Activated T-cell treated with anti-CD3 and anti-CD28 coated beads, Interleukin-2, amount 50 U/mL, for 72 hours (primary cell): ENCODE results near the gene MGAT5. TPM values are rescaled to one million over a fixed set of nuclear protein-coding genes. Genes with fewer than 3 reads are reported as not detected.
"Not testable (repeated sequence)": the region's sequence is repeated elsewhere in the genome, so short reads cannot be mapped to it uniquely, and the experiment has no call there.

ENCODE experiments used
- ATAC-seq, 2 donors: fragments of 150-1000 bp; cut with Tn5 transposase; replicated peaks in 1 of 2; 2 replicates each; pipeline ENCODE4 v1.10.0; 2021; ENCODE audit warnings: moderate library complexity in 2 of 2, mild to moderate bottlenecking in 1 of 2
- DNase-seq, 2 donors: peaks; one replicate each; pipeline ENCODE4 v3.0.0; 2021 to 2022; ENCODE audit warnings: mixed read lengths in 1 of 2
- H3K27ac Mint-ChIP-seq: one replicate; pipeline ENCODE4 v1.8.0; 2022; ENCODE audit warnings: mild to moderate bottlenecking, moderate library complexity, mixed read lengths
- H3K27me3 Mint-ChIP-seq: one replicate; pipeline ENCODE4 v1.8.0; 2022; ENCODE audit warnings: low read depth, mixed read lengths
- H3K36me3 Mint-ChIP-seq, 2 donors: one replicate each; pipeline ENCODE4 v1.8.0; 2022; ENCODE audit warnings: mixed read lengths in 2 of 2, mild to moderate bottlenecking in 1 of 2; ENCODE audit not compliant: insufficient read depth in 2 of 2
- H3K4me1 Mint-ChIP-seq: one replicate; pipeline ENCODE4 v1.8.0; 2022; ENCODE audit warnings: low read depth, mixed read lengths
- H3K4me3 Mint-ChIP-seq, 2 donors: one replicate each; pipeline ENCODE4 v1.8.0; 2022; ENCODE audit warnings: mild to moderate bottlenecking in 2 of 2, mixed read lengths in 2 of 2, moderate library complexity in 2 of 2
- H3K9me3 Mint-ChIP-seq, 2 donors: one replicate each; pipeline ENCODE4 v1.8.0; 2022; ENCODE audit warnings: mixed read lengths in 2 of 2
- total RNA-seq, 2 donors: library from RNA; stranded (reverse); gene quantifications; one replicate each; pipeline ENCODE4 v1.2.3, GENCODE V29; 2022

Gene MGAT5
- total RNA-seq, 2 donors from 2014 or later: 10.9 to 16.2 TPM

- ATAC-seq, H3K27me3 Mint-ChIP-seq, H3K36me3 Mint-ChIP-seq, H3K4me1 Mint-ChIP-seq, H3K27ac Mint-ChIP-seq, H3K4me3 Mint-ChIP-seq, DNase-seq, H3K9me3 Mint-ChIP-seq: not testable (repeated sequence)
Measured at GRCh38 chr2:134476982-134477381, 223.1 kb downstream of the MGAT5 start.

- no peak overlapping the region for H3K4me3 Mint-ChIP-seq
- no peaks in the 10 kb centered on the region for H3K9me3 Mint-ChIP-seq
- no peak overlapping the region for H3K27ac Mint-ChIP-seq
- no peak for DNase-seq
- no peaks in the 10 kb centered on the region for H3K36me3 Mint-ChIP-seq
- H3K27me3 Mint-ChIP-seq: no peaks in the 10 kb centered on the region
- no peak for ATAC-seq
- H3K4me1 Mint-ChIP-seq: no peaks in the 10 kb centered on the region
Measured at GRCh38 chr2:134479696-134480330, 225.9 kb downstream of the MGAT5 start.

GRCh38 chr2:134482131-134482723 lies 228.4 kb downstream of the MGAT5 start:
- DNase-seq (no peak), ATAC-seq (no peak)
- H3K27ac Mint-ChIP-seq: no peak overlapping the region
- H3K4me1 Mint-ChIP-seq: no peaks in the 10 kb centered on the region
- no peak overlapping the region for H3K4me3 Mint-ChIP-seq
- H3K36me3 Mint-ChIP-seq: no peaks in the 10 kb centered on the region
- H3K9me3 Mint-ChIP-seq: no peaks in the 10 kb centered on the region
- H3K27me3 Mint-ChIP-seq: no peaks in the 10 kb centered on the region

DNA sequence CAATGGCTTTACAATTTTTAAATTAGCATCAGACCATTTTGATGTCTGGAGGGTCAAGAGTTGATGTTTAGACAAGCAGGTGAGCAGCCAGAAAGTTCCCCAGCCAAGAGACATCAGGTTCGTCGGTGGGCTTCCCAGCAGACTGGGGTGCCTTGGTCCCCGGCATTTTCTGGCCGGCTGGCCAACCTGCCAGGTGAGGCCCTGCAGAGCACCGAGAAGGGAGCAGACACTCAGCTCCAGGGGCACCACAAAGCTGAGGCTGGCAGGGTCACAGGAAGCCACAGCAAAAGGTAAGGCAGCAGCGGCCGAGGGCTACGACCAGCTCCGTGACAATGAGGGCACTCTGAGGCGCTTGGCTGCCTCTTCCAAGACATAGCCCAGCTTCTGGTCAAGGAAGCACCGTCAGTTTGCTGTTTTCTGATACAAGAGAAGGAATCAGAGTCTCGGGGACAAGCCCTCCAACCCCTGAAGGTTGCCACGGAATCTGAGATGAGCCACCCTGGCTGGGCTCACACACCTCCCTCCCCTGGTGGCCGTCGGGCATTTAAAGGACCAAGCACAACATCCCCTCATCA lies 229.0 kb downstream of the MGAT5 start:
- no peaks in the 10 kb centered on the region for H3K4me1 Mint-ChIP-seq
- ATAC-seq: no peak
- H3K4me3 Mint-ChIP-seq: no peak overlapping the region
- H3K27me3 Mint-ChIP-seq: no peaks in the 10 kb centered on the region
- H3K9me3 Mint-ChIP-seq: no peaks in the 10 kb centered on the region
- no peak for DNase-seq
- no peak overlapping the region for H3K27ac Mint-ChIP-seq
- H3K36me3 Mint-ChIP-seq: no peaks in the 10 kb centered on the region

DNA sequence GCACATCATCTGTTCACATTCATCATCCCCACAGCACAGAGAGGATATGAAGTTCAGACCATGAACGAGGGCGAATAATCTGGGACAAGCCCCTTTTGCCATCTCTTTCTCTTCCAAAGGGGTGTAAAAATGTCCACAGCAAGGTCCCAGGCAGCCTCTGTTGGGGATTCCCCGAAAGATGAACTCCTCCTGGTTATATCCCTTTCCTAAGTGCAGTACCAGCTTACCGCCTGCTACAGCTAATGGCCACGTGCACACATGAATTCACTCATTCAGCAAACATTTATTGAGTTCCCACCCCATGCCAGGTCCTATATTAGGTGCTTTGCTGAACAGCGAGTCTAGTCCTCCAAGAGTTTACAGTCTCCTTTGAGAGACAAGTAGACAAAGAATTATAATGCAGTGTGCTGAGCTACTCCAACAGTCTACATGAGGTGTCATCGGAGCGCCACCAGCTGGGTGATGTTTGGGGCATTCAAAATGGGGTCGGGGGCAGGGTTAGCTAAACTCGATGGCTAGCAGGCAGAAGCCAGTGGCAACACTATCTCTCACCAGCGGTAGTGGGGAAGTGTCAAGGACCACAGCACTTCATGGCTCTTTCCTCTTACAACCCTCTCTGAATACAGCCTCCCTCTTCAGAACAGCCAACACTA lies 236.0 kb downstream of the MGAT5 start:
- Mint-ChIP-seq H3K36me3 (no peaks in the 10 kb centered on the region), H3K4me1 (no peaks in the 10 kb centered on the region), H3K27ac (no peak overlapping the region), H3K27me3 (peaks cover 22% of the 10 kb centered on the region), H3K4me3 (no peak overlapping the region), H3K9me3 (no peaks in the 10 kb centered on the region)
- no peak for ATAC-seq
- DNase-seq: no peak

- Mint-ChIP-seq H3K27me3 (peaks cover 22% of the 10 kb centered on the region), H3K4me3 (no peak overlapping the region), H3K36me3 (no peaks in the 10 kb centered on the region), H3K4me1 (no peaks in the 10 kb centered on the region), H3K27ac (no peak overlapping the region), H3K9me3 (no peaks in the 10 kb centered on the region)
- no peak for DNase-seq
- ATAC-seq: no peak
Measured at GRCh38 chr2:134490559-134490958, 236.7 kb downstream of the MGAT5 start.

GRCh38 chr2:134491022-134491421 lies 237.2 kb downstream of the MGAT5 start:
- no peaks in the 10 kb centered on the region for H3K36me3 Mint-ChIP-seq
- H3K4me3 Mint-ChIP-seq: no peak overlapping the region
- ATAC-seq (no peak), DNase-seq (no peak)
- no peaks in the 10 kb centered on the region for H3K9me3 Mint-ChIP-seq
- H3K27ac Mint-ChIP-seq: no peak overlapping the region
- H3K27me3 Mint-ChIP-seq: peaks cover 22% of the 10 kb centered on the region
- no peaks in the 10 kb centered on the region for H3K4me1 Mint-ChIP-seq

DNA sequence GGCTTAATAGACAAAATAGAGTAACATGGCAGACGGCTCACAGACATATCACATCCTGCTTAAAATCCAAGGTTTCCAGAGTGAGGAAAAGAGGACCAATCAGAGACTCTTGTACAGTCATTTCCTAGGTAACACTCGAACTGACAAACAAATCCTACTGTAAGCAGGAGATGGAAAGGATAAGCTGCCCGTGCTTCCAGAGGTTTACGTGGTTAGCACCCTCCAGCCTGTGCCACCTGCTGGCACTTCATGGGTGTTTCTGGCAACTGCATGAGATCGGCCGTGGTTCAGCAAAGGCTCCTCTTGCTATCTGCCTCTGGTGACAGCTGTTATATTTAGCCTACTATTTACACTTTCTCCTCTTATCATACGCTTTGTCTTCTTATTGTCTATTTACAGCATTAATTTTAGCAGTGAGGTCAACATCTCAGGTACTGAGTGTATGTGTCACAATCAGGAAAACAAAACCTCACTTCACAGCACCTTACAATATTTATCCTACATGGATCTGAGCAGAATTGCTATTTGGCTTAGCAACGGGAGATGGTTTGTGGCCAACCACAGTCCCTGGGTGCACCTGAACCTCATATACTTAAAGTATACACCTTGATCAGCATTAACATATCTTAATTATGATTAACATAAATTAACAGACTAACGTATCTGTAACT lies 238.0 kb downstream of the MGAT5 start:
- no peak for ATAC-seq
- no peak for DNase-seq
- H3K36me3 Mint-ChIP-seq: no peaks in the 10 kb centered on the region
- H3K27me3 Mint-ChIP-seq: peaks cover 22% of the 10 kb centered on the region
- H3K9me3 Mint-ChIP-seq: no peaks in the 10 kb centered on the region
- H3K27ac Mint-ChIP-seq: no peak overlapping the region
- no peaks in the 10 kb centered on the region for H3K4me1 Mint-ChIP-seq
- no peak overlapping the region for H3K4me3 Mint-ChIP-seq

DNA sequence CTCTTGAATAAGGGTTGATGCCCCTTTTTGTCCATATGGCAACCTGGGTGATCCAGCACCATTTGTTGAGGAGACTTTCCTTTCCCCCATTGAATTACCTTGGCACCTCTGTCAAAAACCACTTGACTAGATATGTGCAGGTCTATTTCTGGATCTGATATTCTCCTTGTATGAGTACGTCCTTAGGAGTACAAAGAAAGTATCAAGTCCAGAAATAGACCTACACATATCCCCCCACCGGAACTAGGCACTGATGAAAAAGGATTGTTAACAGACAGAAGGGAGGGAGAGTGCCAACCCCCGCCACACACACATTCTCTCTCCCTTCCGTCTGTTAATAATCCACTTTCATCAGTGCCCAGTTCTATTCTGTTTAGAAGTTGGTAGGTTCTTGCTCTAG lies 239.9 kb downstream of the MGAT5 start:
- ATAC-seq (no peak), DNase-seq (no peak)
- Mint-ChIP-seq H3K9me3 (no peaks in the 10 kb centered on the region), H3K4me3 (no peak overlapping the region), H3K27me3 (peaks cover 16% of the 10 kb centered on the region), H3K36me3 (no peaks in the 10 kb centered on the region), H3K4me1 (no peaks in the 10 kb centered on the region), H3K27ac (no peak overlapping the region)

DNA sequence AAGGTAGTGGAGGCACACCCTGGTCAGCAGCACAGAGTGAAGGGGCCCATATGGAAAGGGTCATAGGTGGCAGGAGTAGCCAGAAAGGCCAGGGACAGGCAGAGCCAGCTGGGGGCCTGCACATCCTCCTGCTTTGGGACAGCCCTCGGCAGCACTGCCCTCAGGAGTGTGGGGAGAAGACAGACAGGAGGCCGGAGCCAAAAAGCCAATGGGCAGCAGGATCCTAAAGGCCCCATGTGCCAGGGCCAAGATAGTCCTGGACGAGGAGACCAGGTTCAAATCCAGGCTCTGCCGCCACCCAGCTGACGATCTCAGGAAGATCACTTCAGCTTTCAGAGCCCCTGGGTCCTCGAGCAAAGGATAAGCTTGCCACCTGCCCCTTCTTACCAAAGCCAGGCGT lies 244.8 kb downstream of the MGAT5 start:
- Mint-ChIP-seq H3K4me3 (no peak overlapping the region), H3K27ac (no peak overlapping the region), H3K36me3 (no peaks in the 10 kb centered on the region), H3K4me1 (no peaks in the 10 kb centered on the region), H3K27me3 (peaks cover 5% of the 10 kb centered on the region), H3K9me3 (peaks cover 0 to 2% of the 10 kb centered on the region in 2 donors)
- ATAC-seq (no peak), DNase-seq (no peak)

DNA sequence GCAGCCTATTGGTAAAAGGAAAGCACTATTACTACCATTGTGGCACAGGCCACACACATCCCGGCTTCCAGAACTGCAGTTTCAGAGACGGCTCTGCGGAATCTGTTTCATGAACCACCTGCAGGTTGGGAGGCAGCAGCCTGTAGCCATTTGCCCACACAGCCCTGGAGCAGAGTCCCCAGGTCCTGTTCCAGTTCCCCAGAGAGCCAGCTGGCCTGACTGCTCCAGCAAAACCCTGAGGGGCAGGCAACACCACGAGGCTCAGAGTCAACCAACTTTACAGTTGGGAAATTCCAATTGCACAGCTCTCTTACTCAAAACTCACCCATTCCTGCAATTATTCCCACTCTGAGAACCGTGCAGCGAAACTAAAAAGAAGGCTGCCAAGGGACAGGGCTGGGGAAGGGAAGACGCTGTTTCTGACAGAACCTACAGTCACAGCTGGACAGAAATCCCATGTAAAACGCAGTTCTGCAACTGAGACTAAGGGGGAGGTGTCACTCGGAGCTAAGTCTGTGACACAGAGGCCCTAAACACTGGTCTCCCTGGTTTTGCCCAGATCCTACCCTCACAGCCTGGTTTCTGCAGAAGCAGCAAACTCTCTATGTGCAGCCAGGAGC lies 245.5 kb downstream of the MGAT5 start:
- DNase-seq (no peak), ATAC-seq (no peak)
- no peaks in the 10 kb centered on the region for H3K36me3 Mint-ChIP-seq
- H3K9me3 Mint-ChIP-seq: peaks cover 0 to 2% of the 10 kb centered on the region in 2 donors
- no peaks in the 10 kb centered on the region for H3K4me1 Mint-ChIP-seq
- no peak overlapping the region for H3K27ac Mint-ChIP-seq
- H3K4me3 Mint-ChIP-seq: no peak overlapping the region
- peaks cover 11% of the 10 kb centered on the region for H3K27me3 Mint-ChIP-seq

DNA sequence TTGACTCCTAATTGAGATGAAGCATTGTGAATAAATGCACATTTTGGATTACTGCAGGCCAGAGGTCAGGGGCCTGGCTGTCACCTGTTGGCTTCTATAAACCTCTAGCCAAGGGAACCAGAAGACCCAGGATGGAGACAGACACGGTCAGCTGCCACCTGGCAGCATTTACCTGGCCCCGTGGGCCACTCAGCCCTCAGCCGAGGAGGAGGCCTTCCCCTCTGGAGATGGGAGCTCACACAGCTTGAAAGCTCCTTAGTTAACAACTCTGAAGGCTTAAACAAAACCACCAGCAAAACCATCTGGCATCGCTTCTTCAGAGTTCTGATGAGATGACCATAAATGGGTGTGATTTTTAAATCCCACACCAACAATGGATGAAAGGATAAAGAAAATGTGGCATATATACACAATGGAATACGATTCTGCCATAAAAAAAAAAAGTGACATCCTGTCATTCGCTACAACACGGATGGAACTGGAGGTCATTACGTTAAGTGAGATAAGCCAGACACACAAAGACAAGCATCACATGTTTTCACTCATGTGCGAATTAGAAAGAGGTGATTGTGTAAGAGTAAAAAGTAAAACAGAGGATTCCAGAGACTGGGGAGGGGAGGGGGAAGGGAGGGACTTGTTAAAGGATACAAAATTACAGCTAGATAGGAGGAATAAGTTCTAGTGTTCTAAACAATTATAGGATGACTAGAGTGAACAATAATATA lies 246.5 kb downstream of the MGAT5 start:
- peaks cover 0 to 2% of the 10 kb centered on the region in 2 donors for H3K9me3 Mint-ChIP-seq
- no peaks in the 10 kb centered on the region for H3K36me3 Mint-ChIP-seq
- H3K4me1 Mint-ChIP-seq: no peaks in the 10 kb centered on the region
- H3K27ac Mint-ChIP-seq: no peak overlapping the region
- ATAC-seq (no peak), DNase-seq (no peak)
- H3K27me3 Mint-ChIP-seq: peaks cover 11% of the 10 kb centered on the region
- no peak overlapping the region for H3K4me3 Mint-ChIP-seq
